Middle frontal gyrus (tissue), 1 donor: ENCODE measurements around the gene CREG1.
"Not testable (repeated sequence)": the region's sequence is repeated elsewhere in the genome, so short reads cannot be mapped to it uniquely, and the experiment has no call there.

Experiments used
- DNase-seq: peaks from one replicate; pipeline ENCODE4 v3.0.0-alpha.2; 2015; ENCODE audit warnings: low spot score; ENCODE audit errors: extremely low spot score

Gene CREG1

GRCh38 chr1:167564612-167565270 lies 11.2 kb upstream of the CREG1 start:
- no peak for DNase-seq

- no peak for DNase-seq
Observed at GRCh38 chr1:167563579-167564246, 10.2 kb upstream of the CREG1 start.

- no peak for DNase-seq
Observed at GRCh38 chr1:167562702-167563101, 9.1 kb upstream of the CREG1 start.

GRCh38 chr1:167561753-167562152 lies 8.2 kb upstream of the CREG1 start:
- no peak for DNase-seq

GRCh38 chr1:167555971-167556714 lies 2.6 kb upstream of the CREG1 start:
- DNase-seq: peak; percentile 62

GRCh38 chr1:167555072-167555471 lies 1.5 kb upstream of the CREG1 start:
- DNase-seq: not testable (repeated sequence)

- no peak for DNase-seq
Observed at GRCh38 chr1:167554028-167554779, 642 bp upstream of the CREG1 start.

GRCh38 chr1:167551362-167551761 lies 2.2 kb downstream of the CREG1 start:
- no peak for DNase-seq

GRCh38 chr1:167548059-167548932 lies 5.3 kb downstream of the CREG1 start:
- no peak for DNase-seq

GRCh38 chr1:167546935-167547334 lies 6.6 kb downstream of the CREG1 start:
- DNase-seq: no peak

GRCh38 chr1:167545349-167545748 lies 8.2 kb downstream of the CREG1 start:
- no peak for DNase-seq

- no peak for DNase-seq
Observed at GRCh38 chr1:167544447-167545093, 9.0 kb downstream of the CREG1 start.

- no peak for DNase-seq
Observed at GRCh38 chr1:167543199-167543990, 10.2 kb downstream of the CREG1 start.

- DNase-seq: no peak
Observed at GRCh38 chr1:167542109-167543032, 11.2 kb downstream of the CREG1 start.

- no peak for DNase-seq
Observed at GRCh38 chr1:167541610-167542009, 12.0 kb downstream of the CREG1 start.

GRCh38 chr1:167541003-167541402 lies 12.6 kb downstream of the CREG1 start:
- DNase-seq: no peak

GRCh38 chr1:167538657-167539056 lies 14.9 kb downstream of the CREG1 start:
- no peak for DNase-seq

- DNase-seq: peak; percentile 59
Observed at GRCh38 chr1:167533851-167534300, 19.7 kb downstream of the CREG1 start.
